DND-41 (cell line): ENCODE data around the gene RNF183.

ENCODE experiments used
- EZH2 ChIP-seq: IDR thresholded peaks from 3 replicates; pipeline ENCODE4 v1.6.1; 2012; ENCODE audit warnings: borderline replicate concordance, low read depth, mild to moderate bottlenecking, moderate library complexity, low read length, inconsistent platforms; ENCODE audit not compliant: severe bottlenecking
- TF ChIP-seq, protein P1 (sequence below): IDR thresholded peaks from 2 replicates; pipeline ENCODE4 v1.5.1; 2012; ENCODE audit warnings: borderline replicate concordance, low read length, moderate library complexity, mild to moderate bottlenecking; ENCODE audit not compliant: poor library complexity, severe bottlenecking; ENCODE audit errors: extremely low read depth

DNA sequence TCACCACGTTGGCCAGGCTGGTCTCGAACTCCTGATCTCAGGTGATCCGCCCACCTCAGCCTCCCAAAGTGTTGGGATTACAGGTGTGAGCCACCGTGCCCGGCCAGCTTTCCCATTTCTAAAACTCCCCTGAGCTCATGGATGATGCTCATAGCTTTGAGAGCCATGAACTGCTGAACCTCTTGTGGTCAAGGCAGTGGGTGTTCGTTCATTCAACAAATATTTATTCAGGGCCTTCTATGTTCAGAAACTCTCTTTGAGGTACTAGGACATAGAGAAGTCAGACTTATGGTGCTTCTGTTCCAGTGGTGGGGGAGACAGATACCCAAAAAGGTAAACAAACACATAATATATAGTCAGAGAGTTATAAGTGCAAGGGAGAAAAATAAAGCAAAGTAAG, 48.8 kb upstream of the RNF183 start:
- TF ChIP-seq, protein P1, sequence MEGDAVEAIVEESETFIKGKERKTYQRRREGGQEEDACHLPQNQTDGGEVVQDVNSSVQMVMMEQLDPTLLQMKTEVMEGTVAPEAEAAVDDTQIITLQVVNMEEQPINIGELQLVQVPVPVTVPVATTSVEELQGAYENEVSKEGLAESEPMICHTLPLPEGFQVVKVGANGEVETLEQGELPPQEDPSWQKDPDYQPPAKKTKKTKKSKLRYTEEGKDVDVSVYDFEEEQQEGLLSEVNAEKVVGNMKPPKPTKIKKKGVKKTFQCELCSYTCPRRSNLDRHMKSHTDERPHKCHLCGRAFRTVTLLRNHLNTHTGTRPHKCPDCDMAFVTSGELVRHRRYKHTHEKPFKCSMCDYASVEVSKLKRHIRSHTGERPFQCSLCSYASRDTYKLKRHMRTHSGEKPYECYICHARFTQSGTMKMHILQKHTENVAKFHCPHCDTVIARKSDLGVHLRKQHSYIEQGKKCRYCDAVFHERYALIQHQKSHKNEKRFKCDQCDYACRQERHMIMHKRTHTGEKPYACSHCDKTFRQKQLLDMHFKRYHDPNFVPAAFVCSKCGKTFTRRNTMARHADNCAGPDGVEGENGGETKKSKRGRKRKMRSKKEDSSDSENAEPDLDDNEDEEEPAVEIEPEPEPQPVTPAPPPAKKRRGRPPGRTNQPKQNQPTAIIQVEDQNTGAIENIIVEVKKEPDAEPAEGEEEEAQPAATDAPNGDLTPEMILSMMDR: no peak
- no peak for TF ChIP-seq EZH2
